ENCODE measurements around the gene PDILT.

PDILT gene

GRCh38 chr16:20401475-20402016 is 3.0 kb downstream of the PDILT start:
- no peak for DNase-seq

- no peak for DNase-seq
Observed at GRCh38 chr16:20401066-20401465, 3.5 kb downstream of the PDILT start.

GRCh38 chr16:20399185-20399584 is 5.4 kb downstream of the PDILT start:
- DNase-seq: no peak

- no peak for DNase-seq
Observed at GRCh38 chr16:20398603-20399002, 5.9 kb downstream of the PDILT start.

GRCh38 chr16:20397468-20398074 is 7.0 kb downstream of the PDILT start:
- no peak for DNase-seq

GRCh38 chr16:20396846-20397467 is 7.6 kb downstream of the PDILT start:
- DNase-seq: no peak

- DNase-seq: no peak
Observed at GRCh38 chr16:20395946-20396345, 8.6 kb downstream of the PDILT start.

GRCh38 chr16:20393801-20394577 is 10.5 kb downstream of the PDILT start:
- no peak for DNase-seq

GRCh38 chr16:20391045-20391444 is 13.5 kb downstream of the PDILT start:
- no peak for DNase-seq

- DNase-seq: no peak
Observed at GRCh38 chr16:20388854-20389253, 15.7 kb downstream of the PDILT start.

GRCh38 chr16:20387978-20388377 is 16.6 kb downstream of the PDILT start:
- no peak for DNase-seq

- peak; percentile 26 for DNase-seq
Observed at GRCh38 chr16:20385844-20386832, 18.4 kb downstream of the PDILT start.

GRCh38 chr16:20383106-20384029 is 21.2 kb downstream of the PDILT start:
- peak; percentile 9 for DNase-seq

GRCh38 chr16:20382202-20382948 is 22.2 kb downstream of the PDILT start:
- no peak for DNase-seq

GRCh38 chr16:20380782-20381181 is 23.8 kb downstream of the PDILT start:
- DNase-seq: no peak

- DNase-seq: no peak
Observed at GRCh38 chr16:20377181-20377580, 27.4 kb downstream of the PDILT start.

- no peak for DNase-seq
Observed at GRCh38 chr16:20372701-20373100, 31.8 kb downstream of the PDILT start.

GRCh38 chr16:20369452-20370054 is 35.0 kb downstream of the PDILT start:
- DNase-seq: no peak

GRCh38 chr16:20364051-20364450 is 40.5 kb downstream of the PDILT start:
- no peak for DNase-seq

- no peak for DNase-seq
Observed at GRCh38 chr16:20363191-20363590, 41.3 kb downstream of the PDILT start.

Measured in activated gamma-delta T cell treated with Interleukin-2 at 50 U/mL for 16 hours (primary cell).